HepG2 (cell line): ENCODE data around the gene SPTA1.

Source experiments
- BHLHE40 ChIP-seq: IDR thresholded peaks from 2 replicates; pipeline ENCODE4 v1.6.1; 2011; ENCODE audit warnings: low read length, improper control_type of control experiment
- EP300 ChIP-seq, 3 experiments: sonication (generic) in 1 of 3; formaldehyde crosslinking in 1 of 3; IDR thresholded peaks; 2 replicates each; pipeline versions ENCODE4 v1.5.1 to v1.6.1; 2011 to 2020; ENCODE audit warnings: low read depth in 2 of 3, low read length in 2 of 3, borderline replicate concordance in 1 of 3, improper control_type of control experiment in 1 of 3, mild to moderate bottlenecking in 1 of 3, missing genetic modification reagents in 1 of 3, moderate library complexity in 1 of 3
- FIP1L1 ChIP-seq: fragments of 200-400 bp; formaldehyde crosslinking; IDR thresholded peaks from 2 replicates; pipeline ENCODE4 v1.6.1; 2018; ENCODE audit warnings: low read depth, mild to moderate bottlenecking, low read length, moderate library complexity, borderline replicate concordance; ENCODE audit not compliant: insufficient read depth
- KLF16 ChIP-seq, 2 experiments: sonication (generic) in 1 of 2; formaldehyde crosslinking in 1 of 2; IDR thresholded peaks; 2 replicates each; pipeline versions ENCODE4 v1.6.1 to v1.8.0; 2016 to 2023; ENCODE audit warnings: missing genetic modification reagents in 2 of 2, missing compliant biosample characterization in 1 of 2
- NR3C1 ChIP-seq: sonication (generic); formaldehyde crosslinking; IDR thresholded peaks from 2 replicates; pipeline ENCODE4 v1.4.0; 2020; ENCODE audit warnings: missing genetic modification reagents
- POLR2AphosphoS5 ChIP-seq: IDR thresholded peaks from 2 replicates; pipeline ENCODE4 v1.6.1; 2012; ENCODE audit warnings: low read depth, low read length
- TARDBP ChIP-seq: sonication (generic); formaldehyde crosslinking; IDR thresholded peaks from 2 replicates; pipeline ENCODE4 v1.8.0; 2022; ENCODE audit warnings: mild to moderate bottlenecking, missing genetic modification reagents
- ZZZ3 ChIP-seq: sonication (generic); formaldehyde crosslinking; IDR thresholded peaks from 2 replicates; pipeline ENCODE4 v1.4.0; 2020; ENCODE audit warnings: missing genetic modification reagents, mild to moderate bottlenecking, borderline replicate concordance
- TF ChIP-seq, protein P1 (sequence below): sonication (generic); formaldehyde crosslinking; IDR thresholded peaks from 2 replicates; pipeline ENCODE4 v1.4.0; 2020; ENCODE audit warnings: missing genetic modification reagents
- TF ChIP-seq, protein P2 (sequence below): sonication (generic); formaldehyde crosslinking; conservative IDR thresholded peaks from 2 replicates; pipeline ENCODE4 v1.4.0; 2020; ENCODE audit warnings: missing genetic modification reagents
- TF ChIP-seq, protein P3 (sequence below): sonication (generic); formaldehyde crosslinking; IDR thresholded peaks from 2 replicates; pipeline ENCODE4 v1.8.1; 2022; ENCODE audit warnings: low read depth, mild to moderate bottlenecking, missing genetic modification reagents
- TF ChIP-seq, protein P4 (sequence below): sonication (generic); formaldehyde crosslinking; conservative IDR thresholded peaks from 2 replicates; pipeline ENCODE4 v1.5.0; 2020; ENCODE audit warnings: missing genetic modification reagents
- TF ChIP-seq, protein P5 (sequence below): sonication (generic); formaldehyde crosslinking; IDR thresholded peaks from 2 replicates; pipeline ENCODE4 v1.5.0; 2020; ENCODE audit warnings: mild to moderate bottlenecking, missing genetic modification reagents, moderate library complexity
- TF ChIP-seq, protein P6 (sequence below): IDR thresholded peaks from 2 replicates; pipeline ENCODE4 v1.6.1; 2016; ENCODE audit warnings: low read depth, borderline replicate concordance

DNA sequence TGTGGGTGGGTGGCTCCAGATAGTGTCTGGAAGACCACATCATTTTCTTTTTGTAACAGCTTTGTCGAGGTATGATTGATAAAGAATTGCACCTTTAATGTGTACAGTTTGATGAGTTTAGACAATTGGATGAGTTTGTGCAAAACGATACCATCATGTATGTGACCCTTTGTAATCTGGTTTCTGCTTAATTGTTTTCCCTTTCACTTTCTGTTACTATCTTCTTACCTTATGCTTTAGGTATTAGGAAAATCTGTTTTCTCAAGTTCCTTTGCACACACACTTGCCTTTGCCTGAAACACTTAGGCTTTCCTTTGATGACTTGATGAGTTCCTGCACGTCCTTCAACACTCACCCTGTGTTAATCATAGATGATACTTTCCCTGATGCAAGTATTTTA lies 74.6 kb downstream of the SPTA1 start:
- TF ChIP-seq TARDBP (no peak), KLF16 (CRISPR knock-in tag; IDR thresholded peaks at IDR 0.05) (no peak), FIP1L1 (no peak), EP300 (IDR thresholded peaks at IDR 0.05; ENCODE audit: low read depth in 2 of 2, low read length in 2 of 2) (no peak), EP300 (CRISPR knock-in tag; IDR thresholded peaks at IDR 0.05; ENCODE audit: borderline replicate concordance) (no peak), ZZZ3 (CRISPR knock-in tag) (no peak), POLR2AphosphoS5 (no peak), BHLHE40 (no peak), NR3C1 (no peak)
- TF ChIP-seq, protein P1, sequence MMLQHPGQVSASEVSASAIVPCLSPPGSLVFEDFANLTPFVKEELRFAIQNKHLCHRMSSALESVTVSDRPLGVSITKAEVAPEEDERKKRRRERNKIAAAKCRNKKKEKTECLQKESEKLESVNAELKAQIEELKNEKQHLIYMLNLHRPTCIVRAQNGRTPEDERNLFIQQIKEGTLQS: no peak
- TF ChIP-seq, protein P2, sequence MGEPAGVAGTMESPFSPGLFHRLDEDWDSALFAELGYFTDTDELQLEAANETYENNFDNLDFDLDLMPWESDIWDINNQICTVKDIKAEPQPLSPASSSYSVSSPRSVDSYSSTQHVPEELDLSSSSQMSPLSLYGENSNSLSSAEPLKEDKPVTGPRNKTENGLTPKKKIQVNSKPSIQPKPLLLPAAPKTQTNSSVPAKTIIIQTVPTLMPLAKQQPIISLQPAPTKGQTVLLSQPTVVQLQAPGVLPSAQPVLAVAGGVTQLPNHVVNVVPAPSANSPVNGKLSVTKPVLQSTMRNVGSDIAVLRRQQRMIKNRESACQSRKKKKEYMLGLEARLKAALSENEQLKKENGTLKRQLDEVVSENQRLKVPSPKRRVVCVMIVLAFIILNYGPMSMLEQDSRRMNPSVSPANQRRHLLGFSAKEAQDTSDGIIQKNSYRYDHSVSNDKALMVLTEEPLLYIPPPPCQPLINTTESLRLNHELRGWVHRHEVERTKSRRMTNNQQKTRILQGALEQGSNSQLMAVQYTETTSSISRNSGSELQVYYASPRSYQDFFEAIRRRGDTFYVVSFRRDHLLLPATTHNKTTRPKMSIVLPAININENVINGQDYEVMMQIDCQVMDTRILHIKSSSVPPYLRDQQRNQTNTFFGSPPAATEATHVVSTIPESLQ (CRISPR knock-in tag): no peak
- TF ChIP-seq, protein P3, sequence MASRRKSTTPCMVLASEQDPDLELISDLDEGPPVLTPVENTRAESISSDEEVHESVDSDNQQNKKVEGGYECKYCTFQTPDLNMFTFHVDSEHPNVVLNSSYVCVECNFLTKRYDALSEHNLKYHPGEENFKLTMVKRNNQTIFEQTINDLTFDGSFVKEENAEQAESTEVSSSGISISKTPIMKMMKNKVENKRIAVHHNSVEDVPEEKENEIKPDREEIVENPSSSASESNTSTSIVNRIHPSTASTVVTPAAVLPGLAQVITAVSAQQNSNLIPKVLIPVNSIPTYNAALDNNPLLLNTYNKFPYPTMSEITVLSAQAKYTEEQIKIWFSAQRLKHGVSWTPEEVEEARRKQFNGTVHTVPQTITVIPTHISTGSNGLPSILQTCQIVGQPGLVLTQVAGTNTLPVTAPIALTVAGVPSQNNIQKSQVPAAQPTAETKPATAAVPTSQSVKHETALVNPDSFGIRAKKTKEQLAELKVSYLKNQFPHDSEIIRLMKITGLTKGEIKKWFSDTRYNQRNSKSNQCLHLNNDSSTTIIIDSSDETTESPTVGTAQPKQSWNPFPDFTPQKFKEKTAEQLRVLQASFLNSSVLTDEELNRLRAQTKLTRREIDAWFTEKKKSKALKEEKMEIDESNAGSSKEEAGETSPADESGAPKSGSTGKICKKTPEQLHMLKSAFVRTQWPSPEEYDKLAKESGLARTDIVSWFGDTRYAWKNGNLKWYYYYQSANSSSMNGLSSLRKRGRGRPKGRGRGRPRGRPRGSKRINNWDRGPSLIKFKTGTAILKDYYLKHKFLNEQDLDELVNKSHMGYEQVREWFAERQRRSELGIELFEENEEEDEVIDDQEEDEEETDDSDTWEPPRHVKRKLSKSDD (CRISPR knock-in tag): no peak
- TF ChIP-seq, protein P4, sequence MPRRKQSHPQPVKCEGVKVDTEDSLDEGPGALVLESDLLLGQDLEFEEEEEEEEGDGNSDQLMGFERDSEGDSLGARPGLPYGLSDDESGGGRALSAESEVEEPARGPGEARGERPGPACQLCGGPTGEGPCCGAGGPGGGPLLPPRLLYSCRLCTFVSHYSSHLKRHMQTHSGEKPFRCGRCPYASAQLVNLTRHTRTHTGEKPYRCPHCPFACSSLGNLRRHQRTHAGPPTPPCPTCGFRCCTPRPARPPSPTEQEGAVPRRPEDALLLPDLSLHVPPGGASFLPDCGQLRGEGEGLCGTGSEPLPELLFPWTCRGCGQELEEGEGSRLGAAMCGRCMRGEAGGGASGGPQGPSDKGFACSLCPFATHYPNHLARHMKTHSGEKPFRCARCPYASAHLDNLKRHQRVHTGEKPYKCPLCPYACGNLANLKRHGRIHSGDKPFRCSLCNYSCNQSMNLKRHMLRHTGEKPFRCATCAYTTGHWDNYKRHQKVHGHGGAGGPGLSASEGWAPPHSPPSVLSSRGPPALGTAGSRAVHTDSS (CRISPR knock-in tag): no peak
- TF ChIP-seq, protein P5, sequence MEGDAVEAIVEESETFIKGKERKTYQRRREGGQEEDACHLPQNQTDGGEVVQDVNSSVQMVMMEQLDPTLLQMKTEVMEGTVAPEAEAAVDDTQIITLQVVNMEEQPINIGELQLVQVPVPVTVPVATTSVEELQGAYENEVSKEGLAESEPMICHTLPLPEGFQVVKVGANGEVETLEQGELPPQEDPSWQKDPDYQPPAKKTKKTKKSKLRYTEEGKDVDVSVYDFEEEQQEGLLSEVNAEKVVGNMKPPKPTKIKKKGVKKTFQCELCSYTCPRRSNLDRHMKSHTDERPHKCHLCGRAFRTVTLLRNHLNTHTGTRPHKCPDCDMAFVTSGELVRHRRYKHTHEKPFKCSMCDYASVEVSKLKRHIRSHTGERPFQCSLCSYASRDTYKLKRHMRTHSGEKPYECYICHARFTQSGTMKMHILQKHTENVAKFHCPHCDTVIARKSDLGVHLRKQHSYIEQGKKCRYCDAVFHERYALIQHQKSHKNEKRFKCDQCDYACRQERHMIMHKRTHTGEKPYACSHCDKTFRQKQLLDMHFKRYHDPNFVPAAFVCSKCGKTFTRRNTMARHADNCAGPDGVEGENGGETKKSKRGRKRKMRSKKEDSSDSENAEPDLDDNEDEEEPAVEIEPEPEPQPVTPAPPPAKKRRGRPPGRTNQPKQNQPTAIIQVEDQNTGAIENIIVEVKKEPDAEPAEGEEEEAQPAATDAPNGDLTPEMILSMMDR (CRISPR knock-in tag): no peak
- TF ChIP-seq, protein P6, sequence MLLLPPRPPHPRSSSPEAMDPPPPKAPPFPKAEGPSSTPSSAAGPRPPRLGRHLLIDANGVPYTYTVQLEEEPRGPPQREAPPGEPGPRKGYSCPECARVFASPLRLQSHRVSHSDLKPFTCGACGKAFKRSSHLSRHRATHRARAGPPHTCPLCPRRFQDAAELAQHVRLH (CRISPR knock-in tag): no peak
